Inferior parietal cortex (tissue), 1 donor: ENCODE measurements around the gene SCN10A.

ENCODE experiments used
- DNase-seq: peaks from one replicate; pipeline ENCODE4 v3.0.0-alpha.2; 2016; ENCODE audit errors: extremely low spot score

Gene SCN10A

GRCh38 chr3:38773528-38773927 is 42.5 kb downstream of the SCN10A start:
- no peak for DNase-seq

GRCh38 chr3:38763569-38763968 is 52.4 kb downstream of the SCN10A start:
- DNase-seq = no peak

- no peak for DNase-seq
Observed at GRCh38 chr3:38758557-38758956, 57.5 kb downstream of the SCN10A start.

GRCh38 chr3:38757721-38758120 is 58.3 kb downstream of the SCN10A start:
- no peak for DNase-seq

GRCh38 chr3:38756892-38757291 is 59.1 kb downstream of the SCN10A start:
- no peak for DNase-seq

GRCh38 chr3:38755130-38755529 is 60.9 kb downstream of the SCN10A start:
- no peak for DNase-seq

GRCh38 chr3:38746641-38747040 is 69.4 kb downstream of the SCN10A start:
- DNase-seq = no peak

GRCh38 chr3:38743043-38743442 is 73.0 kb downstream of the SCN10A start:
- no peak for DNase-seq

- no peak for DNase-seq
Observed at GRCh38 chr3:38742550-38742949, 73.5 kb downstream of the SCN10A start.

GRCh38 chr3:38740537-38740936 is 75.5 kb downstream of the SCN10A start:
- DNase-seq = no peak

- no peak for DNase-seq
Observed at GRCh38 chr3:38739931-38740330, 76.1 kb downstream of the SCN10A start.

- DNase-seq = no peak
Observed at GRCh38 chr3:38739396-38739689, 76.7 kb downstream of the SCN10A start.

GRCh38 chr3:38738630-38739395 is 77.2 kb downstream of the SCN10A start:
- DNase-seq = no peak

- no peak for DNase-seq
Observed at GRCh38 chr3:38731522-38731921, 84.5 kb downstream of the SCN10A start.

- no peak for DNase-seq
Observed at GRCh38 chr3:38730281-38730680, 85.7 kb downstream of the SCN10A start.

GRCh38 chr3:38728008-38728407 is 88.0 kb downstream of the SCN10A start:
- DNase-seq = no peak

GRCh38 chr3:38726751-38727150 is 89.3 kb downstream of the SCN10A start:
- no peak for DNase-seq

GRCh38 chr3:38725726-38726419 is 90.1 kb downstream of the SCN10A start:
- no peak for DNase-seq

- DNase-seq = no peak
Observed at GRCh38 chr3:38724392-38724736, 91.7 kb downstream of the SCN10A start.

- no peak for DNase-seq
Observed at GRCh38 chr3:38723569-38724391, 92.2 kb downstream of the SCN10A start.

GRCh38 chr3:38722781-38723568 is 93.0 kb downstream of the SCN10A start:
- no peak for DNase-seq

- DNase-seq = no peak
Observed at GRCh38 chr3:38721207-38721772, 94.7 kb downstream of the SCN10A start.
